Tongue (tissue), 2 donors: ENCODE measurements around the gene FAM110D. TPM values are rescaled to one million over a fixed set of nuclear protein-coding genes. Genes with fewer than 3 reads are reported as not detected.
A peak's percentile ranks its signal among the peaks of the same experiment; 100 is the strongest.

ENCODE experiments used
- DNase-seq: peaks from one replicate; pipeline ENCODE4 v3.0.0-alpha.2; 2015
- total RNA-seq: library from RNA; depleted of rRNA; stranded (reverse); fragments of >200 nt; gene quantifications from one replicate; pipeline ENCODE4 v1.2.3, GENCODE V29; 2014

The FAM110D gene
- total RNA-seq: 1.5 TPM

DNA sequence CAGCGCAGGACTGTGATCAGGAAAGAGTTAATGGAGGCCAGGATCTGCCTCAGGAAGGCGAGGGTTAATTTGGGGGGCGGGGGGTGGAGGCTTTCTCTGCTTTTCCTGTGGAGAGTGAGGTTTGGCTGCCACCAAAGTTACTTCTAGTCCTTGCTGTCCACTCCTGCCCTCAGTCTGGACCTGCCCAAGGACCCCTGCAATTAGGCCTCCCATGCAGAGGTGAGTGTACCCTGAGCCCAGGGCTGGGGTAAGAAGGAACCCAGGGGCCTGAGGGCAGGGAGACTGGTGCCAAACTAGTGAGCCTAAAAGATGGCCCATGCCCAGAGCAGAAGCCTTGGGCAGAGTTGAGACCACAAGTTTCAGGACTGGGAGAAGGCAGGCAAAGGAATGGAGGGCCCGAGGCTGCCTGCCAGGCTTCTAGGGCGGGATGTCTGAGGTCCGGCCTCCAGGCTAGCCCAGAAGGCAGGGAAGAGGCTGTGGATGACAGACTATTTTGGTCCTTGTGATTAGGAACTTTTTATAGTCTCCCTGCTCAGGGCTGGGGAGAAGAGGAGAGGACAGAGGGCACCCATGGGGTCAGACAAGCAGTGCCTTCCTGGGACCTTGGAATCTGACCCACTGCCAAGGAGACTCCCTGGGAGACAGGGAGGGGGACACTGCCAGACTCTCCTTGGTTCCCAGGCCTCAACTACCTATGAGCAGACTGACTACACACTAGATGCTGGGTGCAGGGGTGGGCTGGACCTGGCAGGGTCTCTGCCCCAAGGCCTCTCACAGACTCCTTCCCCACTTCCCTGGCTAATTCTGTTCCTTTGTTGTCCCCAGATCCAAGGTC lies at the start of gene FAM110D:
Gene FAM110D, plus strand, starts transcription at position 172 of the 835 bp plus-strand sequence. CDS start 2,213 bp downstream, outside the sequence.
- no peak for DNase-seq

DNA sequence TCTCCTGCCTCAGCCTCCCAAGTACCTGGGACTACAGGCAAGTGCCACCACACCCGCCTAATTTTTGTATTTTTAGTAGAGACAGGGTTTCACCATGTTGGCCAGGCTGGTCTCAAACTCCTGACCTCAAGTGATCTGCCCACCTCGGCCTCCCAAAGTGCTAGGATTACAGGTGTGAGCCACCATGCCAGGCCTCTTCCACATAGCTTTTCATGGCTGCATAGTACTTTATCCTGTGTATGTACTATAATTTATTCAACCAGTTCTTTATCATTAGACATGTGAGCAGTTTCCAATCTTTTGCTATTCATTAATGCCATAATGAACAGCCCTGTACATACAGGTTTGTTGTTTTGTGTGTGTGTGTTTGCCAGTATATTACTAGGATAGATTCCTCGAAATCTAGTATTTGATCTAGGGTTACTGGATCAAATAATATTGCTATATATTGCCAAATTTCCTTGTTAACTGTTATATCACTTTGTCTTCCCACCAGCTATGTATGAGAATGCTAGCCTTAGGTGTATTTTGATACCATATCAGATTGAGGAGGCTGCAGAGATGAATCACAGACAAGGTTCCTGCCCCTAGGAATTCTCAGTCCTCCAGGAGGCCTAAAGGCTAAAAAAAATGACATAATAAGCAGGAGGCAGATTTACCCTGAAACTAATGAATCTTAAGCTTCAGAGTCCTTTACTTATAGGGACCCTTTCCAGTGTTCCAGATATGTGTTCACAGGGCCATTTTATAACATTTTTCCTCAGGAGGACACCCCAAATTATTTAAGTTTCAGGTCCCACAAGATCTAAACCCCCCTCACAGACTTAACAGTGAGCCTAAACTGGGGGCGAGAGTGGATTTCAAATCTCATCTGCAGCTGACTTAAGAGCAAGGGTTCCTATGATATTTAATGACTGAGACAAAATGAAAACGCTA lies 49.4 kb upstream of the FAM110D start:
- DNase-seq: no peak

DNA sequence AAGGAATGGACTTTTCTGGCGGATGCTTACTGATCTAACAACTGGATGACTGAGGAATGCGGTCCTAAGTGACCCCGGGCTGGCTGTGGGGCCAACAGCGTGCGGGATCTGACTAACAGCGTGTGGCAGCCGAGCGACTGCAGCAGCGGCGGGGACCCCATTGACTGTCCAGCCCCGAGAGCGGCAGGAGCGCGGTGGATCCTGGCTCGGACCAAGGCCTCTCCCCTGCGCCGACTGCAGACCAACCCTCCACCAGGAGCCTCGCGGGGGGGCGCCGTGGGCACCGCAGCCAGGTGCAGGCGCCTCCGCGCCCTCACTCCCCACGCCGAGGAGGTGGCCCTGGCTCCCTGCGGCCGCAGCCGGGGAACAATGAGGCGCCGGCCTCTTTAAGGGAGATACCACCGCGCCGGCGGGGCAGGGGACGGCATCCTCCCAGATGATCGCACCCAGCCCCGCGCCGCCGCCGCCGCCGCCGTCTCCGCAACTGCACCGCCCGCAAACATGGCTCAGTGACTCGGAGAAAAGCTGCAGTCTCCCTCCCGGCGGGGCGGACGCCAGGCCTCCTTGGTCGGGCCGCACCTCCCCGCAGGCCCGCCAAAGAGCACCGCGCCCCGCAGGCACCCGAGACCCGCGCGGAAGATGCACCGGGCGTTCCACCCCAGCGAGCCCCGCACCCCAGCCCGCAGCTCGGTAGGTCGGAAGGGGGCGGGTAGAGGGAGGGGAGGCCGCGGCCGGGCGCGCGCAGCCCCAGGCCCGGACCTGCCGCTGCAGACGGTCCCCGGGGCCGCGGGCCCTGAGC lies 47.9 kb upstream of the FAM110D start:
- DNase-seq: peak; percentile 82

DNA sequence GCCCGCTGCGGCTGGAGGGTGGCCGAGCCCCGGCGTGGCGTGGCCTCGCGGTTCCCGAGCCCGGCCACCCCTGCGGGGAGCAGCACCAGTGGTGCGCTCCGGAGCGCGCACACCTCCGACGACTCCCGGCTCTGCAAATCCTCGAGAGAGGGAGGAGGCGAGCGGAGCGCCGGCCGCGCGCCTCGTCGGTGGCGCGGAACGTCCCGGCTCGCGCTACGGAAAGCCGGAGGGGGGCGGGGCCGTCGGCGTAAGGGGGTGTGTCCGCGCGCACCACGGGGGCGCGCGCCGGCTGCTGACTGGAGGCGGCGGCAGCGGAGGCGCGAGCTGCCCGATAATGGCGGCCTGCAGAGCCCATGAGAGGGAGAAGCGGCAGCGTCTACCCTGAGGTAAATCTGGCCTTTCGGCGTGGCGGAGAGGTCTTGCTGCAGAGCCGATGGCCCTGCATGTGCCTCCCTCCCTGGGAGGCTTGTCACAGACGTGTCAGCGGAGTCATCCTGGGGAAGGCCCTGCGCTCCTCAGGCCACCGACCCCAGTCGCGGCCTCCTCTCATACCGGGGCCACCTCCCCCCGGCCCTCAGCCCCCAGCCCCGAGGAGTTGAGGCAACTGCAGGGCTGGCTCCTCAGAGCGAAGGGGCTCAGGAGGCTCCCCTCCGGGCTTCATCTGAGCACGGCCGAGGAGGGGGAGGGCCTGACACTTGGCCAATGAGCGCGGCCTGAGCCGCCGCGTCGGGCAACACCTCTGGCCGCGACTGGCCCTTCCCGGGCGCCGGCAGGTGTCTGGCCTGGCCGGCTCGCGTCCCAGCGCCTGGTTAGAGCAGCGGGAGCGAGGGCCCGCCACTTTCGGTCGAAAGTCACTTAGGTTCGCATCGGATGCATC lies 47.1 kb upstream of the FAM110D start, which contains the start of gene PDIK1L:
Gene PDIK1L, plus strand, starts transcription at position 295 of the 877 bp plus-strand sequence. CDS start 2,485 bp downstream, outside the sequence.
- DNase-seq: peak; percentile 97

DNA sequence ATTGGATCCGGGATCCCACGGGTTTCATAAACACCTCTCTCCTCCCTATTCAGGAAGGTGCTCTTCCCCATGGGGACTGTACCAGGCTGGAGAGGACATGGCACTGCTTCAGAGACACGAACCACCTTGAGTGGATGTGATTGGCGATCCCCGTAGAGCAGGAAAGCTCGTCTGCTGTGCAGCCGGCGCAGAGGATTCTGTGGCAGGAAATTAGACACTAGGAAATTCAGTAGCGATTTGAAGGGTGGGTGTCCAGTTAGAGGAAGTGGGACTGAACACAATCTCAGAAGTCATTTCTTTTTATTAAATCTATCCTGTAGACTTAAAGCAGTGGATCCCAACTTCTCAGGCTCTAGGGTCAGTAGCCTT lies 46.5 kb upstream of the FAM110D start:
- DNase-seq: no peak

DNA sequence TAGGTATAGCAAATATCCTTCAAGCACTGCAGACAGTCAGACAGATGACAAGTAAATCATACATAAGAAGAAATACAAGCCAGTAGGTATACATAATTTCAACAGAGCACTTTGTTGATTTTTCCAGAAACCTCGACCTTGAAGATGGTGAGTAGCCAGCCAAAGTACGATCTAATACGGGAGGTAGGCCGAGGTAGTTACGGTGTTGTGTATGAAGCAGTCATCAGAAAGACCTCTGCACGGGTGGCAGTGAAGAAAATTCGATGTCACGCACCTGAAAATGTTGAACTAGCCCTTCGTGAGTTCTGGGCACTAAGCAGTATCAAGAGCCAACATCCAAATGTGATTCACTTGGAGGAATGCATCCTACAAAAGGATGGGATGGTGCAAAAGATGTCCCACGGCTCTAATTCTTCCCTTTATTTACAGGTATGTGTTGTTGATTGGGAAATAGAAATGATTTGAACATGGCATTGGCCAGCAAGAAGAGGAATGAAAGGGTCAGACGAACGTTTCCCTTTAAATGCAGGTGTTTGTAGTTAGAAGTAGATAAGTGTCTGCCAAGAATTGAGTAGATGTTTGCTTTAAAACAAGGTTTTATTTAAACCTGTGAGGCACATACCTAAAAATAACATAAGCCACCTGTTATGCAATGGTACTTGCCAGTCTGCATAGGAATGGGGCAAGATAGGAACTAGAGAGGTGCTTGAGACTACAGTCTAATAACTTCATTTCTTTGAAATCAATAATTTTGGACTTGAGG lies 44.5 kb upstream of the FAM110D start:
- DNase-seq: no peak

DNA sequence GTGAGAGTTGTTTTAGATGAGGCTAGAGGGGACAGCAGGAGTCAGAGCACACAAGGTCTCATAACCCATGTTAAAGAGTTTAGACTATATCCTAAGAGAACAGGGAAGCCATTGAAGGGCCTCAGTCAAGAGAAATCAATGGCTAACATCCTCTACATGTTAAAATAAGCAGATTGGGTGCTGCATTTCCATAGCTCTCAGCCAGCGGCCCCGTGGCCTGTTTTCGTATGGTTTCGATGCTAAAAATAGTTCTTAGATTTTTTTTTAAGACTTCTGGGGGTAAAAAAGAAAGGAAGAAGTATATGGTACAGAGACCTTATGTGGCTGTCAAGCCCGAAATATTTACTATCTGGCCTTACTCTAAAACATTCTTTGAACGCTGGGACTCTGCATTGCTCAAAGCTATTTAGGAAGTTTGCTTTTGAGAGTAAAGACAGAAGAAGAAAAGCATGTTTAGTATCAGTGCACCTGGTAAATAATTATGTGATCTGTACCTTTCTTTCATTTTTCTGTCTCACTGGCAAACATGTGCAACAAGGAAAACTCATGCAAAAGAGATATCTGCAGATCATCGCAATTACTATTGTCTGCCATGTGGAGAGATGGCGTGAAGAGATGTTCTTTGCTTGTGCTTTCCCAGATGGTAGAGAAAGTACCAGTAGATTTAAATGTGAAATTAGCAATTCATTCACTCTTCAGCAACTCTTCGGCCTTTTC lies 38.8 kb upstream of the FAM110D start:
- DNase-seq: no peak

DNA sequence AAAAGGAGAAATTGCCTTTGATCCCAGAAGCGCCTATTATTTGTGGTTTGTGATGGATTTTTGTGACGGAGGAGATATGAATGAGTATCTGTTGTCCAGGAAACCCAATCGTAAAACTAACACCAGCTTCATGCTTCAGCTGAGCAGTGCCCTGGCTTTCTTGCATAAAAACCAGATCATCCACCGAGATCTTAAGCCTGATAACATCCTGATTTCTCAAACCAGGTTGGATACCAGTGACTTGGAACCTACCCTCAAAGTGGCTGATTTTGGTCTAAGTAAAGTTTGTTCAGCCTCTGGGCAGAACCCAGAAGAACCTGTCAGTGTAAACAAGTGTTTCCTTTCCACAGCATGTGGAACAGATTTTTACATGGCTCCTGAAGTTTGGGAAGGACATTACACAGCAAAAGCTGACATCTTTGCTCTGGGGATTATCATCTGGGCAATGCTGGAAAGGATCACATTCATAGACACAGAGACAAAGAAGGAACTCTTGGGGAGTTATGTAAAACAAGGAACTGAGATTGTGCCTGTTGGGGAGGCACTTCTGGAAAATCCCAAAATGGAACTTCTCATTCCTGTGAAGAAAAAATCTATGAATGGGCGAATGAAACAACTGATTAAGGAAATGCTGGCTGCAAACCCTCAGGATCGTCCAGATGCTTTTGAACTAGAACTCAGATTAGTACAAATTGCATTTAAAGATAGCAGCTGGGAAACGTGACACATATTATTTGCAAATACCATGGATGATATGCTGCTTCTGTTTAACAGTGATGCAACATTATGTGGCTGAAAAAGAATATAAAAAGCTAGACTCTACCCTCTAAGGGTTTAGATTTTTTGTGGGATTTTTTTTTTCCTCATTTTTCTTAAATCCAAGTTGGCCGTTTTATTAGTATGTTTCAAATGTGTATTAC lies 36.8 kb upstream of the FAM110D start:
- no peak for DNase-seq

DNA sequence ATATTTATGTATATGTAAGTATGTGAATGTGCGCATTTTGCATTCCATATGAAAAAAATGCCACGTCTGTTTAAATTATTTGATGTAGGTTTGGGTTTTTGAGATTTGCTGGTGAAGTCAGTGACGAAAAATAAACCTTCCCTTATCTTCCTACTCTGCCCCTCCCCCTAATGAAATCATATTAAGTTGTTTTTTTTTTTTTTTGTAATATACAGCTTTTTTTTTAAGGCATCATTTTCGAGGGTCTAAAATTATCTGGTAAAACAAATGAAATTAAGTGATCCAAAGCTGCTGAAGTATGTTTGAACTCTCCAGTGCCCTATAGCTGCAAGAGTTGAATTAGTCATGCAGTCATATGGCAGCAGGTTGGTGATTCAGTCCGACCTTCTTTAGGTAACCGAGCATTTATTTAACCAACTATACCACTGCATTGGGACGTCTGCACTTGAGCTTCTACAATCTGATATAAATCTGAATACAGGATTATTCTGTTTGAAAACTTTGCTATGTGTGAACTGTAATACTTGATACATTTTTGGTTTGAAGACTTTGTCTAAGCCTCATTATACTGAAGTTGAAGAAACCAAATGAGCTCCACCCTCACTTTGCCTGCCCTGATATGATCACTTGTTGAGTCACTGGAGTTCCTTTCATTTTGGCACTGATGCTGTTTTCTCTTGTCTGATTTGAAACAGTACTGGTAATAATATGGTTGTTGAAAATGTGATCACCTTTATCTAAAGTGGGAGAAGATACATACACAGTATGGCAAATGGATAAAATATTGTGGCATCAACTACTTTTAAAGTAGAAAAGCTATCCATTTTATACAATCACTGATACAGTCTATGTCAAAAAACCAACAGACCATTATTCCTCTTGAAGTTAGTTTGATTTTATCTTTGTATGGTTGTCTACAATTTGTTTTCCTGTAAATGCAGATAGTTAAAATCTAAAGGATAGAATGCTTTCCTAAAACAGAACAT lies 35.6 kb upstream of the FAM110D start:
- no peak for DNase-seq

DNA sequence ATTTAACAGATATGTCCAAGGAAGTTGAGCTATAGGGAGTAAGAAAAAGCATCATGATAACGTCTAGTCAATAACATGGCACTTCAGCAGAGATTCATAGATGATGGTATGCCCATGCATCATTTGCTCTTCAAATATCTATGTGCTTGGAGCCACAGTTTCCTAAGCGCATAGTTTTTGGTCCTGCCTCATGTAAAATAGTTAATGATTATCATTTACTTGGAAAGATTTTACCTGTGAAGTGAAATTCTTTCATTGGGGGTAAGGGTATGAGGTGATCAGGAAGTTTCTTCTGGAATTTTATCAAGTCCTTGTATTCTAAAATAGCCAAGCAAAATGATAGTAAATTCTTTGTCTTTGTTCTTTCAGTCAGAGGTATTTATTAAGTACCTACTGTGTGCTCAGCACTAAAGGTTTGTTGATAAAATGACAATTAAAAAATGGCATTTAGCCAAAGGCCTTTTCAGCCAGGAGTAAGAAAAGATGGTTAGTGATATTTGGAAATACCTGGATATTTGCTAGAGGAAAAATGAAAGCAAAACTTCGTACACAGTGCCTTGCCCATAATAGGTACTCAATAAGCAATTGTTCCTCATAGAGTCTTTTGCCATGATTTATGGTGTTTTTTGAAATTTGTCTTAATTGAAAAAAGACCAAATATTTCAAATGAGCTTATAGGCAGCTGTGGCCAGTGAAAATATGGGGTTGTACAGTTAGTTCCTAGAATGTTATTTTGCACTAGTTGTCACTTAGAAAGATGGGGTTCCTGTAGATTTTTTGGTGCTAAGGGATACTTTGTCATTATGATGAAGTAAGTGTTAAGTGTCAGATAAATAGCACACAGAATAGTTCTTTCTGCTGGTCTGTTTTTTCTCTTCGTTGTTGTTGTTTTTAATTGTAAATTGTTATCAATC lies 34.2 kb upstream of the FAM110D start:
- DNase-seq: no peak

DNA sequence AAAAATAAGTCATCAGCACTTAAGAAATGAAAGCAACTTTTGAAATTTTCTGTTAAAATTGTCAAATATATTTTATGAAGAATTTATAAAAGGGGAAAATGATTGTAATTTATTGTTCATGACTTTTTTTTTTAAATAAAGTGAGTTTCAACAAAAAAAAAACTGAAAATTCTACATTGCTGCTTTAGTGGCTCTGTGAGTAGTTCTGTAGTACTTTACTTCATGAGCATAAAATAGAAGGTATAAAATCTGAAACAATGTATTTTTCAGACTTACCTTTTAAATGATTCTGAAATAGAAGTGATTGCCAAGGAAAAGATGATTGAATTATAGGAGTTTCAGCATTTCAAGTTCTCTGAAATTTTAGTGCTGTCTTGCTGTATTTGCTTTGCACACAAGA lies 33.5 kb upstream of the FAM110D start:
- no peak for DNase-seq

DNA sequence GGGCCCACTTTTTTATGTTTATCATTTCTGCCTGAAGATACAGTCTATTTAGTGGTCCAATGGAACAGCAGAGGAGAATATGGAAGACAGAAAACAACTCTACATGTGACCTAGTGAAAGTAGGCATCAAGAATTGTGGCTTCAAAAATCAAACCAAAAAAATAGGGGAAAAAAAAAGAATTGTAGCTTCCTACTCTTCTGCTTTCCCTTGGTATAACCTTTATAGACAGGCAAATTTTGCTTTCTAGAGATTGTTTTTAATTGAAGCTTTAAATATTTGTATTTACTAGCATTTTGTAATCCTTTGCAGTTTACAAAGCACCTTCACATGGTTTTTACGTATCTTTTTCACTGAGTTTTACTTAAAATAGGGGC lies 32.9 kb upstream of the FAM110D start:
- DNase-seq: no peak

DNA sequence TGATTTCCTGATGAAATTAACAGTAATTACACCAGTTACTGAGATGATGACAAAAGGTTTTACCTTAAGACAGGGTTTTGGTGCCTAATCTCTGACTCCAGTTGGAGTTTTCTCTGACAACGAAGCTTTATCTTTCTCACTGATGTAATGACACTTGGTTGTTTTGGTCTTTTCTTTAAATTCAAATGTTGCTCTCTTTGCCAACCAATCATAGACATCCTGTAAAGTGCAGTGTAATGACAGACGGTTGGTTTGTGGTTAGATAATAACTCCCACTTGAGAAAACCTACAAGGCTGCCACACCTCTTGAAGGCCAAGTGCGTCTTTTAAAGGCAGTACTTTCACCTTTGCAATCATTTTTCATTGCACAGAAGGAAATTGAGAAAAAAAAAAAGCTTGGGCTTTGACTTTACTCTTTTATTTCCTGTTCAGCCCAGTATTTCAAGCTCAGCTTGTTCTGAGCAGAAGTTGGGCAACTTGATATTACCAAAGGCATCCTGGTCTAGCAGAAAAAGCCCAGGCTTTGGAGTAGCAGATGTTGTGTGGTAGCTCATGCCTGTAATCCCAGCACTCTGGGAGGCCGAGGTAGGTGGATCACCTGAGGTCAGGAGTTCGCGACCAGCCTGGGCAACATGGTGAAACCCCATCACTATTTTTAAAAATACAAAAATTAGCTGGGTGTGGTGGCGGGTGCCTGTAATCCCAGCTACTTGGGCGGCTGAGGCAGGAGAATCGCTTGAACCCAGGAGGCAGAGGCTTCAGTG lies 32.4 kb upstream of the FAM110D start:
- DNase-seq: peak; percentile 13

DNA sequence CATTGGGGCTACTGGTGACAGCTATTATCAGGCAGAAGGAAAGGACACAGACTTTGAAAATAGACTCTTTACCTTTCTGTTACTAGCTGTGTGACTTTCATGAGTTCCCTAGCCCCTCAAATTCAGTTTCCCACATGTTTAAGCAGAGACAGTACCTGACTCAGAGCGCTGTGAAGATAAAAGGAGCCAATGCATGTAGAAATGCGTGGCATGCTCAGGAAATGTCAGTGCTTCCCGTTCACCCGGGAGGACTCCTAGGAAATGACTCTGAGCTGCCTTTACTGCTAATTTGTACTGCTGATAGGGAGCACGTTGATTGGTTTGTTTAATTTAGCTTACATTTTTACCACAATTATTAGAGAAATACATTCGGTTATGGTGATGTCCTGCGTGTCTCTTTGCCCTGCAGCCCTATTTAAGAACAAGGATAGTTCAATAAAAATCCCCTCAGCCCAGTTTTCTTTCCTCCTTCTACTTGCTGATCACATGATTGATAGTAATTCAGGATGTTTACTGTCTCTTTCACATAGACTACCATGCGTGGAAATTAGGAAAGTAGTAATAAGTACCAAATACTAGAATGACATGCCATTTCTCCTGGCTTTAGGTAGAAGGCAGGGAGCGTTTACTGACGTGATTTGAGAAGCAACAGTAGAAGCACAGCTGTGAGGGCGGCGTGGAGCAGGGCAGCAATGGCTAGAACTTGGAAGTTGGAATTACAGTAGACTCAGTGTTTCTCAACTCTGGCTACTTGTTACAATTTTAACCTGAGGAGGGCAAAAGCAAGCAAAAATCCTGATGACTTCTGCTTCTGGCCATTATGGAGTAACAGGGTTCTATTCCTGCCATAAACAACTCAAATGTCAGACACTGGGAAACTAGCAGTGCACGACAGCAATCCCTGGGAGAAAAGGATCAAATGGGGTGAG lies 31.4 kb upstream of the FAM110D start:
- no peak for DNase-seq
